Muscle of leg (tissue), 11 donors: Measurements from ENCODE around the gene COBL. TPM values are rescaled to one million over a fixed set of nuclear protein-coding genes. Genes with fewer than 3 reads are reported as not detected.
"Not testable (repeated sequence)": the region's sequence is repeated elsewhere in the genome, so short reads cannot be mapped to it uniquely, and the experiment has no call there.

Experiments used
- DNase-seq: peaks from one replicate; pipeline ENCODE4 v3.0.0; 2013
- H3K27ac ChIP-seq: one replicate; pipeline ENCODE4 v1.5.1; 2013; ENCODE audit warnings: mild to moderate bottlenecking, low read length, control low read depth
- H3K27me3 ChIP-seq: one replicate; pipeline ENCODE4 v1.6.1; 2013; ENCODE audit warnings: low read length; ENCODE audit not compliant: control insufficient read depth, insufficient read depth
- H3K36me3 ChIP-seq: one replicate; pipeline ENCODE4 v1.6.1; 2013; ENCODE audit warnings: low read length; ENCODE audit not compliant: control insufficient read depth, insufficient read depth
- H3K4me1 ChIP-seq: one replicate; pipeline ENCODE4 v1.6.1; 2013; ENCODE audit warnings: low read length; ENCODE audit not compliant: control insufficient read depth, insufficient read depth
- H3K4me3 ChIP-seq: one replicate; pipeline ENCODE4 v1.5.1; 2013; ENCODE audit warnings: low read length, control low read depth
- H3K9me3 ChIP-seq: replicated peaks from 2 replicates; pipeline ENCODE4 v1.6.1; 2013; ENCODE audit warnings: low read depth, low read length; ENCODE audit not compliant: control insufficient read depth
- WGBS: methylation state at CpG from one replicate; pipeline ENCODE4 v1.1.5; 2013; ENCODE audit warnings: missing lambda C conversion rate; ENCODE audit not compliant: insufficient coverage; 5-methylcytosine and 5-hydroxymethylcytosine counted together
- polyA plus RNA-seq, 8 donors: library from polyadenylated mRNA; unstranded; fragments of 120-200 nt; gene quantifications; one replicate each; pipeline versions ENCODE4 v1.2.1 to v1.2.3, GENCODE V29; 2013; ENCODE audit warnings: inconsistent platforms in 1 of 8, low replicate concordance in 1 of 8; ENCODE audit not compliant: insufficient read length in 8 of 8, insufficient read depth in 1 of 8
- total RNA-seq: library from RNA; stranded (reverse); fragments of 120-200 nt; gene quantifications from one replicate; pipeline ENCODE4 v1.2.4, GENCODE V29; 2013

The COBL gene
- total and polyA plus RNA-seq, 9 donors: 60.6 to 122 (median 94.2) TPM

GRCh38 chr7:51219261-51219988 lies 97.2 kb downstream of the COBL start:
- 88% methylated on average over 17 of the region's 18 CpGs for WGBS
- Histone ChIP-seq H3K36me3 (no peaks in the 10 kb centered on the region), H3K27ac (no peak overlapping the region), H3K4me3 (no peak overlapping the region), H3K9me3 (no peaks in the 10 kb centered on the region), H3K27me3 (no peaks in the 10 kb centered on the region), H3K4me1 (no peaks in the 10 kb centered on the region)
- DNase-seq: no peak

- H3K9me3 ChIP-seq: no peaks in the 10 kb centered on the region
- no peaks in the 10 kb centered on the region for H3K4me1 ChIP-seq
- no peaks in the 10 kb centered on the region for H3K36me3 ChIP-seq
- no peak overlapping the region for H3K4me3 ChIP-seq
- DNase-seq: no peak
- H3K27me3 ChIP-seq: no peaks in the 10 kb centered on the region
- WGBS: 88% methylated on average over 2 of the region's 6 CpGs
- H3K27ac ChIP-seq: no peak overlapping the region
Observed at GRCh38 chr7:51217804-51218203, 98.8 kb downstream of the COBL start.

- Histone ChIP-seq H3K27ac (no peak overlapping the region), H3K27me3 (no peaks in the 10 kb centered on the region), H3K4me1 (no peaks in the 10 kb centered on the region), H3K4me3 (no peak overlapping the region), H3K36me3 (no peaks in the 10 kb centered on the region), H3K9me3 (no peaks in the 10 kb centered on the region)
- WGBS: 96% methylated on average over 4 of the region's 7 CpGs
- no peak for DNase-seq
Observed at GRCh38 chr7:51214098-51214497, 102.5 kb downstream of the COBL start.

- no peak for DNase-seq
- 81% methylated on average over 4 of the region's 9 CpGs for WGBS
Observed at GRCh38 chr7:51213618-51214017, 103.0 kb downstream of the COBL start.

GRCh38 chr7:51210766-51211165 lies 105.8 kb downstream of the COBL start:
- Histone ChIP-seq H3K9me3 (no peaks in the 10 kb centered on the region), H3K4me3 (no peak overlapping the region), H3K27ac (no peak overlapping the region), H3K27me3 (no peaks in the 10 kb centered on the region), H3K36me3 (no peaks in the 10 kb centered on the region), H3K4me1 (no peaks in the 10 kb centered on the region)
- WGBS: no CpG with 5 or more reads among the region's 3 CpGs
- no peak for DNase-seq

More at GRCh38 chr7:51213618-51214017, 103.0 kb downstream of the COBL start:
- Histone ChIP-seq H3K36me3 (no peaks in the 10 kb centered on the region), H3K9me3 (no peaks in the 10 kb centered on the region), H3K4me3 (no peak overlapping the region), H3K4me1 (no peaks in the 10 kb centered on the region), H3K27ac (no peak overlapping the region), H3K27me3 (no peaks in the 10 kb centered on the region)

- 88% methylated on average over 3 of the region's 6 CpGs for WGBS
- no peak overlapping the region for H3K27ac ChIP-seq
- H3K9me3 ChIP-seq: no peaks in the 10 kb centered on the region
- no peaks in the 10 kb centered on the region for H3K36me3 ChIP-seq
- no peaks in the 10 kb centered on the region for H3K27me3 ChIP-seq
- H3K4me1 ChIP-seq: no peaks in the 10 kb centered on the region
- no peak for DNase-seq
- H3K4me3 ChIP-seq: no peak overlapping the region
Observed at GRCh38 chr7:51209426-51209825, 107.2 kb downstream of the COBL start.

GRCh38 chr7:51208125-51208524 lies 108.5 kb downstream of the COBL start:
- 92% methylated on average over 2 of the region's 30 CpGs for WGBS
- not testable (repeated sequence) for H3K36me3 ChIP-seq, DNase-seq, H3K4me3 ChIP-seq, H3K27ac ChIP-seq, H3K27me3 ChIP-seq, H3K4me1 ChIP-seq, H3K9me3 ChIP-seq

GRCh38 chr7:51198654-51199053 lies 118.0 kb downstream of the COBL start:
- no peak overlapping the region for H3K27ac ChIP-seq
- H3K4me3 ChIP-seq: no peak overlapping the region
- no peaks in the 10 kb centered on the region for H3K4me1 ChIP-seq
- H3K27me3 ChIP-seq: no peaks in the 10 kb centered on the region
- DNase-seq: no peak
- H3K9me3 ChIP-seq: peaks cover 7% of the 10 kb centered on the region
- WGBS: 57% methylated on average over 1 of the region's 1 CpG
- no peaks in the 10 kb centered on the region for H3K36me3 ChIP-seq

- no peak for DNase-seq
- Histone ChIP-seq H3K4me1 (peaks cover 10% of the 10 kb centered on the region), H3K27ac (no peak overlapping the region), H3K4me3 (no peak overlapping the region), H3K9me3 (no peaks in the 10 kb centered on the region), H3K27me3 (no peaks in the 10 kb centered on the region), H3K36me3 (no peaks in the 10 kb centered on the region)
- WGBS: no CpG with 5 or more reads among the region's 5 CpGs
Observed at GRCh38 chr7:51190969-51191368, 125.6 kb downstream of the COBL start.

GRCh38 chr7:51189777-51190176 lies 126.8 kb downstream of the COBL start:
- 100% methylated on average over 1 of the region's 2 CpGs for WGBS
- Histone ChIP-seq H3K9me3 (no peaks in the 10 kb centered on the region), H3K36me3 (no peaks in the 10 kb centered on the region), H3K27ac (no peak overlapping the region), H3K4me1 (peaks cover 12% of the 10 kb centered on the region), H3K4me3 (no peak overlapping the region), H3K27me3 (no peaks in the 10 kb centered on the region)
- no peak for DNase-seq

GRCh38 chr7:51188987-51189386 lies 127.6 kb downstream of the COBL start:
- Histone ChIP-seq H3K27ac (no peak overlapping the region), H3K27me3 (no peaks in the 10 kb centered on the region), H3K4me3 (no peak overlapping the region), H3K36me3 (no peaks in the 10 kb centered on the region), H3K4me1 (peaks cover 12% of the 10 kb centered on the region), H3K9me3 (no peaks in the 10 kb centered on the region)
- no CpG with 5 or more reads among the region's 3 CpGs for WGBS
- no peak for DNase-seq
